HL-60 (cell line): ENCODE results near the gene AFF3.

Source experiments
- DNase-seq, 2 experiments: peaks; one replicate each; pipeline ENCODE4 v3.0.0-alpha.2; 2010 to 2020; ENCODE audit warnings: low read depth in 1 of 2, low spot score in 1 of 2
- H3K27ac ChIP-seq: fragments of 250-450 bp; sonication (Bioruptor Pico); replicated peaks from 2 replicates; pipeline ENCODE4 v1.5.1; 2020; ENCODE audit warnings: mild to moderate bottlenecking, moderate library complexity
- H3K27me3 ChIP-seq: fragments of 250-450 bp; sonication (Bioruptor Pico); 2 replicates; pipeline ENCODE4 v1.5.1; 2021; ENCODE audit warnings: mild to moderate bottlenecking, moderate library complexity; ENCODE audit not compliant: insufficient read depth, poor library complexity, severe bottlenecking
- H3K4me3 ChIP-seq: replicated peaks from 2 replicates; pipeline ENCODE4 v1.5.1; 2011; ENCODE audit warnings: mild to moderate bottlenecking, control low read depth, low read length; ENCODE audit not compliant: insufficient read depth
- GABPA ChIP-seq: IDR thresholded peaks from 2 replicates; pipeline ENCODE4 v1.6.1; 2012; ENCODE audit warnings: low read depth
- POLR2AphosphoS5 ChIP-seq: IDR thresholded peaks from 2 replicates; pipeline ENCODE4 v1.6.1; 2012; ENCODE audit warnings: low read depth
- SPI1 ChIP-seq: IDR thresholded peaks from 2 replicates; pipeline ENCODE4 v1.6.1; 2012; ENCODE audit warnings: low read depth, mild to moderate bottlenecking, borderline replicate concordance
- TF ChIP-seq, protein P1 (sequence below): IDR thresholded peaks from one replicate; pipeline ENCODE4 v1.5.1; 2011; ENCODE audit warnings: low read length, control low read depth, inconsistent platforms; ENCODE audit not compliant: insufficient read depth
- TF ChIP-seq, protein P2 (sequence below): IDR thresholded peaks from 2 replicates; pipeline ENCODE4 v1.6.1; 2012; ENCODE audit warnings: low read depth; ENCODE audit not compliant: insufficient replicate concordance

Gene AFF3

DNA sequence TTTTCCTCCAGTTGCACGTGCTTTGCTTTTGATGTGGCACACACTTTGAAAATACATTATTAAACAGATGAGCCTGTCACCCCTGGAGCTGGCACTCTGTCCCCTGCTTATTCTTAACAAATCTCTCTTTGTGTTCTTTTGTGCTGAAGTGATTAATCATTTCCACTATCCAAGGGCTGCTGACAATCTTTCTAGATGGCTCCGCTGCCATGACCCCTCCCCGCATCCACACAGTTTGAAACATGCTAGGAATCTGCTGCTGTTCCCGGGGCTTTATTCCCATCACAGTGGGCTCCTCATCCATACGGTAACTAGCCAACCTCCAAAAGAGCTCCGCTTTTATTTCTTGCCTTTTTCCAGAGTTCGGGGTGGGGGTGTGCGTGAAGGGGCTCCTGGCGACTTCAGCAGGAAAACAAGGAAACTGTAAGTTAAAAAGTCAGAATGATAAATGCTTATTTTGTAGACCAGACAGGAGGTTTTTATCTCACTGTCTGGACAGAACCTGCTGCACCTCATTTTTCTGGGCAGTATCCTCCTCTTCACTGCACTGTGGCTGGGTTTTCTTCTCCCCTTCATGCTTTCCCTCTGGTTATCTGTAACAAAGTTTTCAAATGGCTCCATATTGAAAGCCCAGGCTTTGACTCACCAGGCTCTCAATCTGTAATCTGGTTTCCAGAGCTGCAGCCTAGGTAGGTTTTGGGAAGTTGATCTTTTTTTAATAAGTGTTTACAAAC, 319.7 kb downstream of the AFF3 start:
- no peak overlapping the region for H3K27ac ChIP-seq
- TF ChIP-seq SPI1 (no peak), POLR2AphosphoS5 (no peak), GABPA (no peak)
- TF ChIP-seq, protein P1, sequence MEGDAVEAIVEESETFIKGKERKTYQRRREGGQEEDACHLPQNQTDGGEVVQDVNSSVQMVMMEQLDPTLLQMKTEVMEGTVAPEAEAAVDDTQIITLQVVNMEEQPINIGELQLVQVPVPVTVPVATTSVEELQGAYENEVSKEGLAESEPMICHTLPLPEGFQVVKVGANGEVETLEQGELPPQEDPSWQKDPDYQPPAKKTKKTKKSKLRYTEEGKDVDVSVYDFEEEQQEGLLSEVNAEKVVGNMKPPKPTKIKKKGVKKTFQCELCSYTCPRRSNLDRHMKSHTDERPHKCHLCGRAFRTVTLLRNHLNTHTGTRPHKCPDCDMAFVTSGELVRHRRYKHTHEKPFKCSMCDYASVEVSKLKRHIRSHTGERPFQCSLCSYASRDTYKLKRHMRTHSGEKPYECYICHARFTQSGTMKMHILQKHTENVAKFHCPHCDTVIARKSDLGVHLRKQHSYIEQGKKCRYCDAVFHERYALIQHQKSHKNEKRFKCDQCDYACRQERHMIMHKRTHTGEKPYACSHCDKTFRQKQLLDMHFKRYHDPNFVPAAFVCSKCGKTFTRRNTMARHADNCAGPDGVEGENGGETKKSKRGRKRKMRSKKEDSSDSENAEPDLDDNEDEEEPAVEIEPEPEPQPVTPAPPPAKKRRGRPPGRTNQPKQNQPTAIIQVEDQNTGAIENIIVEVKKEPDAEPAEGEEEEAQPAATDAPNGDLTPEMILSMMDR = no peak
- TF ChIP-seq, protein P2, sequence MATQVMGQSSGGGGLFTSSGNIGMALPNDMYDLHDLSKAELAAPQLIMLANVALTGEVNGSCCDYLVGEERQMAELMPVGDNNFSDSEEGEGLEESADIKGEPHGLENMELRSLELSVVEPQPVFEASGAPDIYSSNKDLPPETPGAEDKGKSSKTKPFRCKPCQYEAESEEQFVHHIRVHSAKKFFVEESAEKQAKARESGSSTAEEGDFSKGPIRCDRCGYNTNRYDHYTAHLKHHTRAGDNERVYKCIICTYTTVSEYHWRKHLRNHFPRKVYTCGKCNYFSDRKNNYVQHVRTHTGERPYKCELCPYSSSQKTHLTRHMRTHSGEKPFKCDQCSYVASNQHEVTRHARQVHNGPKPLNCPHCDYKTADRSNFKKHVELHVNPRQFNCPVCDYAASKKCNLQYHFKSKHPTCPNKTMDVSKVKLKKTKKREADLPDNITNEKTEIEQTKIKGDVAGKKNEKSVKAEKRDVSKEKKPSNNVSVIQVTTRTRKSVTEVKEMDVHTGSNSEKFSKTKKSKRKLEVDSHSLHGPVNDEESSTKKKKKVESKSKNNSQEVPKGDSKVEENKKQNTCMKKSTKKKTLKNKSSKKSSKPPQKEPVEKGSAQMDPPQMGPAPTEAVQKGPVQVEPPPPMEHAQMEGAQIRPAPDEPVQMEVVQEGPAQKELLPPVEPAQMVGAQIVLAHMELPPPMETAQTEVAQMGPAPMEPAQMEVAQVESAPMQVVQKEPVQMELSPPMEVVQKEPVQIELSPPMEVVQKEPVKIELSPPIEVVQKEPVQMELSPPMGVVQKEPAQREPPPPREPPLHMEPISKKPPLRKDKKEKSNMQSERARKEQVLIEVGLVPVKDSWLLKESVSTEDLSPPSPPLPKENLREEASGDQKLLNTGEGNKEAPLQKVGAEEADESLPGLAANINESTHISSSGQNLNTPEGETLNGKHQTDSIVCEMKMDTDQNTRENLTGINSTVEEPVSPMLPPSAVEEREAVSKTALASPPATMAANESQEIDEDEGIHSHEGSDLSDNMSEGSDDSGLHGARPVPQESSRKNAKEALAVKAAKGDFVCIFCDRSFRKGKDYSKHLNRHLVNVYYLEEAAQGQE = no peak
- no peak overlapping the region for H3K4me3 ChIP-seq
- H3K27me3 ChIP-seq = no peaks in the 10 kb centered on the region
- no peak for DNase-seq

DNA sequence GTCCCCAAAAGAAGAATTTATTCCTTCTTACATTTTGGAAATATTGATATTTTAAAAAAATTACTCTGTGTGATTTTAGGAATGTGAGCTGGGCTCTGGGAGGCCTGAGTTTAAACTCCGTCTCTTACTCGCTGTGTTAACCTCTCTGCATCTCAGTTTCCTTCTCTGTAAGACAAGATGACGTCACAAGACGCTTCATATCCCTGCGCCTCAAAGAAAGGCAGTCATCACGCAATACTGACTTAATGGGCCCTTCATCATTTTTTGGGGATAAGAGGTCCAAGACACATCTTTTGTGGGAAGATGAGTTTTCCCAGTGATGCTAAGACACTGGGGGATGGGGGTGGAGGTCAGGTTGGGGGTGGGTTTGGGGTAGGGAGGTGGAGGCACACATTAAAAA, 320.4 kb downstream of the AFF3 start:
- Histone ChIP-seq H3K27me3 (no peaks in the 10 kb centered on the region), H3K4me3 (no peak overlapping the region), H3K27ac (no peak overlapping the region)
- TF ChIP-seq, protein P2 = no peak
- no peak for TF ChIP-seq SPI1
- no peak for TF ChIP-seq POLR2AphosphoS5
- TF ChIP-seq, protein P1 = no peak
- TF ChIP-seq GABPA = no peak
- no peak for DNase-seq

DNA sequence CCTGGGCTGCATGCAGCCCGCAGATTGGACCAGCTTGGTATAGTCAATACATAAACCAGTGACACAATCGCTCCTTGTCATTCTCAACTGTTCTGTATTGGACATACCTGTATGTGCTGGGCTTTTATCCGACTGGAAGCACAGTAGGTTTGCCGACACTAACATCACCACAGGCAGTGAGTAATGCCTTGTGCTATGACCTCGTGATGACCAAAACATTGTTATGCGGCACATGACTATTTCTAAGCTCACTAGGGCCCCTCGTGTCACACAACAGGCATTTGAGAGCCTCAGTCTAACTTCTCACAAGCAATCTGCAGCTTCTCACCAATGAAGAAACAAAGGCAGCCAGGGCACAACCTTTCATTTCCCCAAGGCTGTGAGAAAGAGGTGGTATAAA, 320.8 kb downstream of the AFF3 start:
- H3K4me3 ChIP-seq = no peak overlapping the region
- no peak for TF ChIP-seq SPI1
- no peak for TF ChIP-seq GABPA
- TF ChIP-seq, protein P1 = no peak
- no peak for TF ChIP-seq POLR2AphosphoS5
- TF ChIP-seq, protein P2 = no peak
- H3K27me3 ChIP-seq = no peaks in the 10 kb centered on the region
- H3K27ac ChIP-seq = no peak overlapping the region
- DNase-seq = no peak
